ENCODE data around the gene CDK2AP2. TPM values are rescaled to one million over a fixed set of nuclear protein-coding genes. Genes with fewer than 3 reads are reported as not detected.
"Not testable (repeated sequence)": the region's sequence is repeated elsewhere in the genome, so short reads cannot be mapped to it uniquely, and the experiment has no call there.

CDK2AP2 gene
- total RNA-seq, 1 donor from 2014 or later = 27.8 TPM

DNA sequence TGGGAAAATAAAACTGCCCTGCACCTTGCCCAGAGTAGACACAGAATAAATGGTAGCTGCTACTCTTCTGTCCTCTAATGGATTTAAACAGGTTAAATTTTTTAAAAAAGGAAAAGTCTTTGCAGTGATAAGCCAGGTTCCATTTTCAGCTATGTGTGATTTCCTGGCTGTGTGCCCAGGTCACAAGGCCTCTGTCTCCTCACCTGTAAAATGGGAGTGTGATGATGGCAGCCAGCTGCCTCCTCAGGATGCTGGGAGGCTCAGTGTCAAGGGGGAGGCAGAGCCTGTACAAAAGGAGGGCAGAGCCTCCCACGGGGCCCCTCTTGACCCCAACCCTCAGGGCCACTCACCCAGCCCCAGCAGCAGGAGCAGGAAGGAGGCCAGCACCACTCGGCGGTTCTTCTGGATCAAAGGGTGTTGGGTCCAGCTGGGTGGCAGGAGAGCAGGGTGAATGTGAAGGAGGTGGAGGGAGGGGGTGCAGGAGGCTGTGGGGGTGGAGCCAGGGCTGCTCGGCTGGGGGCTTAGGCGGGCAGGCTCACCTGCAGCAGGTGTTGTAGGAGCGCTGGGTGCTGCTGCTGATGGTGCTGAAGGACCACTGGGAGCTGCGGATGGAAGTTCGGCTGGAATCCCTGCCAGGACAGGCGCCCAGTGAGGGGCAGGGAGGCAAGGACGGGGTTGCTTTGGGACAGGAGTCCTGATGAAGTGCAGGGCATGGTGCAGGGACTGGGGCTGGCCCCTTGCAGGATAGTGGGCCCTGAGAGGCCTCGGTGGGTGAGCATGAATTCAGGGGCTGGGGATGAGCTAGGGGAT is 40.8 kb downstream of the CDK2AP2 start:
- Mint-ChIP-seq H3K36me3 (ENCODE audit: low read depth, unreplicated experiment) (no peaks in the 10 kb centered on the region), H3K9me3 (ENCODE audit: unreplicated experiment) (no peaks in the 10 kb centered on the region), H3K4me3 (ENCODE audit: unreplicated experiment) (peak overlapping the region; percentile 62), H3K27ac (ENCODE audit: unreplicated experiment) (no peak overlapping the region), H3K4me1 (ENCODE audit: unreplicated experiment) (peaks cover 10% of the 10 kb centered on the region), H3K27me3 (ENCODE audit: unreplicated experiment) (peaks cover 4% of the 10 kb centered on the region)
- no peak for DNase-seq (ENCODE audit: low spot score)
- no peak for TF ChIP-seq CTCF (IDR thresholded peaks at IDR 0.05; ENCODE audit: unreplicated experiment)

DNA sequence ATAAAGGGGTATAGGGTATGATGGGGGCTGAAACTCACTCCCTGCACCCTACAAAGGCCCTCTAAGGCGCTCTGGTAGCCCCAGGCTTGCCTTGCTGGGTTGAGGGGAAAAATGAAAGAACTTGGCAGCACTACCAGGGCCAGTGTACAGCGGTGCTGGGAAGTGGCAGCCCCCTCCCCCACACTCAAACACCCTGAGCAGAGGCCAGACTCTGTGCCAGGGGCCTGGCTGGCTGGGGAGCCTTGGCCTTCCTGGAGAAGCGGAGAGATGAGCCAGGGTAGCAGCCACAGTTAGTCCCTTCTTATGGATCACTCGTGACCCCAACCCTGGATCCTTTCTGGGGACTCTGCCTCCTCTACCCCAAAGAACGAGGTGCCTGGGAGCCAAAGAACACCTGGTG is 41.6 kb downstream of the CDK2AP2 start:
- no peaks in the 10 kb centered on the region for H3K36me3 Mint-ChIP-seq (ENCODE audit: low read depth, unreplicated experiment)
- no peak for TF ChIP-seq CTCF (IDR thresholded peaks at IDR 0.05; ENCODE audit: unreplicated experiment)
- peaks cover 4% of the 10 kb centered on the region for H3K27me3 Mint-ChIP-seq (ENCODE audit: unreplicated experiment)
- H3K27ac Mint-ChIP-seq (ENCODE audit: unreplicated experiment) = no peak overlapping the region
- H3K4me3 Mint-ChIP-seq (ENCODE audit: unreplicated experiment) = no peak overlapping the region
- DNase-seq (ENCODE audit: low spot score) = no peak
- H3K9me3 Mint-ChIP-seq (ENCODE audit: unreplicated experiment) = no peaks in the 10 kb centered on the region
- H3K4me1 Mint-ChIP-seq (ENCODE audit: unreplicated experiment) = peaks cover 10% of the 10 kb centered on the region

DNA sequence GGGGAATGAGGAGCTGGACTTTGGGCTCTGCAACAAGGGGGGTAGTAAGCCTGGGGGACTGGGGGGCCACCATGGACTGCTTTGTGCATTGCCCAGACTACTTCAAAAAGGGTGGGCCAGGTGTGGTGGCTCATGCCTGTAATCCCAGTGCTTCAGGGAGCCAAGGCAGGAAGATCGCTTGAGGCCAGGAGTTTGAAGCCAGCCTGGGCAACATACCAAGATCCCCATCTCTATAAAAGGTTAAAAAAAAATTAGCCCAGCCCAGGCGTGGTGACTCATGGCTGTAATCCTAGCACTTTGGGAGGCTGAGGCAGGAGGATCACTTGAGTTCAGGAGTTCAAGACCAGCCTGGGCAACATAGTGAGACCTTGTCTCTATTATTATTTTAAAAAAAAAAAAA is 42.4 kb downstream of the CDK2AP2 start:
- H3K27ac Mint-ChIP-seq (ENCODE audit: unreplicated experiment) = peak overlapping the region; percentile 81
- H3K4me3 Mint-ChIP-seq (ENCODE audit: unreplicated experiment) = peak overlapping the region; percentile 67
- peaks cover 10% of the 10 kb centered on the region for H3K4me1 Mint-ChIP-seq (ENCODE audit: unreplicated experiment)
- not testable (repeated sequence) for H3K9me3 Mint-ChIP-seq (ENCODE audit: unreplicated experiment); H3K36me3 Mint-ChIP-seq (ENCODE audit: low read depth, unreplicated experiment); H3K27me3 Mint-ChIP-seq (ENCODE audit: unreplicated experiment); DNase-seq (ENCODE audit: low spot score)

- TF ChIP-seq CTCF (IDR thresholded peaks at IDR 0.05; ENCODE audit: unreplicated experiment) = no peak
- Mint-ChIP-seq H3K27ac (ENCODE audit: unreplicated experiment) (peak overlapping the region; percentile 81), H3K9me3 (ENCODE audit: unreplicated experiment) (no peaks in the 10 kb centered on the region)
These were observed 42.8 kb downstream of the CDK2AP2 start for GRCh38 chr11:67465189-67465510.

DNA sequence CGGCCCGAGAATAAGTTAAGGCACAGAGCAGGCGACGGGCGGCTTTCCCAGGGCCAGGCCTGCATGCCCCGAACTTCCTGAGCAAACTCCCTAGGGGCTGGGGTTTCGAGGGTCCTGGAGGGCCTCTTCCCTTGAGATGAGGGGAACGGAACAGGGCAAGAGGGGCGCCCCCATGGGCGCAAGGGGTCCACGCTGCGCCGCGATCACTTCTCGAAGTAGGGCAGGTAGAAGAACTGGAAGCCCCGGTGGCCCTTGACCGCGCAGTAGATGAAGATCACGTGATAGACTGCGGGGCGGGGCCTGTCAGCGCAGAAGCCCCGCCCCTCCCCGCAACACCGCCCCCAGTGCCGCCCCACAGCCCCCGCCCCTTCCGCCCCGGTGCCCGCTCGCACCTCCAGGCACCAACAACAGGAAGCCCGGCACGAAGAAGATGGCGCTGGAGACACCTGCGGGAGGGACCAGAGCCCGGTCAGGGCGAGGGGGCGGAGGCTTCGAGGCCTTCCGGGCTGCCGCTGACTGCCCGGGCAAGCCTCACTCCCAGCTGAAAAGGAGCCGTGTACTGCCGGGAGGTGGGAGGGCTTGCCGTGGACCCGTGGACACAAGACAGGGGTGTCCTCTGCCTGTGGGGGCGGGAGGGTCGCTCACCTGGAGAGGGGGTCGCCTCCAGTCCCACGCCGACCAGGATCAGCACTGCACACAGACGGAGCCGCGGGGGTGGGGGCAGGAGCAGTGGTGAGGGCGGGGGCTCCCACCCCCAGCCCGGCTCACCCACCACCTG is 43.4 kb downstream of the CDK2AP2 start:
- no peaks in the 10 kb centered on the region for H3K9me3 Mint-ChIP-seq (ENCODE audit: unreplicated experiment)
- H3K4me3 Mint-ChIP-seq (ENCODE audit: unreplicated experiment) = peak overlapping the region; percentile 67

More at GRCh38 chr11:67465189-67465510, 42.8 kb downstream of the CDK2AP2 start:
- H3K4me1 Mint-ChIP-seq (ENCODE audit: unreplicated experiment) = peaks cover 10% of the 10 kb centered on the region
- peak overlapping the region; percentile 67 for H3K4me3 Mint-ChIP-seq (ENCODE audit: unreplicated experiment)
- no peak for DNase-seq (ENCODE audit: low spot score)
- H3K36me3 Mint-ChIP-seq (ENCODE audit: low read depth, unreplicated experiment) = no peaks in the 10 kb centered on the region
- H3K27me3 Mint-ChIP-seq (ENCODE audit: unreplicated experiment) = peaks cover 5% of the 10 kb centered on the region

More for the DNA sequence above, 43.4 kb downstream of the CDK2AP2 start:
- H3K4me1 Mint-ChIP-seq (ENCODE audit: unreplicated experiment) = peaks cover 10% of the 10 kb centered on the region
- peaks cover 5% of the 10 kb centered on the region for H3K27me3 Mint-ChIP-seq (ENCODE audit: unreplicated experiment)
- TF ChIP-seq CTCF (IDR thresholded peaks at IDR 0.05; ENCODE audit: unreplicated experiment) = no peak
- no peaks in the 10 kb centered on the region for H3K36me3 Mint-ChIP-seq (ENCODE audit: low read depth, unreplicated experiment)
- no peak overlapping the region for H3K27ac Mint-ChIP-seq (ENCODE audit: unreplicated experiment)
- DNase-seq (ENCODE audit: low spot score) = peak; percentile 82

Data from endothelial cell (in vitro differentiated cells).